Esophagus mucosa (tissue), 1 donor: ENCODE results near the gene FOXP2. TPM values are rescaled to one million over a fixed set of nuclear protein-coding genes. Genes with fewer than 3 reads are reported as not detected.
"Not testable (repeated sequence)": the region's sequence is repeated elsewhere in the genome, so short reads cannot be mapped to it uniquely, and the experiment has no call there.

ENCODE experiments used
- ATAC-seq: fragments of 200-7000 bp; cut with Tn5 transposase; one replicate; pipeline ENCODE4 v1.9.1; 2020
- total RNA-seq: library from RNA; stranded (reverse); gene quantifications from one replicate; pipeline ENCODE4 v1.2.4, GENCODE V29; 2023
- donor health status: DM: yes; HTN: yes; CAD: no.

FOXP2 gene
- total RNA-seq, 1 donor from 2014 or later = 5.0 TPM

DNA sequence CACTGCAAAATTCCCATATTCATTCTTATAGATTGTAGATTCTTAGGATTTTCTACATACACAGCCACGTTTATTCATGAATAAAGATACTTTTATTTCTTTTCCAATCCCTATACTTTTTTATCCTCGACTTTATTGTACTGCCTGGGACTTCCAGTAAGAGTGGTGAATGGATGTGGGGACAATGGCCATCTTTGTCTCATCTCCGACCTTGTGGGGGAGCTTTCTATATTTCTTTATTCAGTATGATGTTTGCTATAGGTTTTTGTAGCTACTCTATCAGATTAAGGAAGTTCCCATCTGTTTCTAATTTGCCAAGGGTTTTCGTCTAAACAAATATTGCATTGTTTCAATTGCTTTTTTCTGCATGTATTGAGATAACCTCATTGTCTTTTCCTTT, 184.3 kb downstream of the FOXP2 start:
- no peak for ATAC-seq

DNA sequence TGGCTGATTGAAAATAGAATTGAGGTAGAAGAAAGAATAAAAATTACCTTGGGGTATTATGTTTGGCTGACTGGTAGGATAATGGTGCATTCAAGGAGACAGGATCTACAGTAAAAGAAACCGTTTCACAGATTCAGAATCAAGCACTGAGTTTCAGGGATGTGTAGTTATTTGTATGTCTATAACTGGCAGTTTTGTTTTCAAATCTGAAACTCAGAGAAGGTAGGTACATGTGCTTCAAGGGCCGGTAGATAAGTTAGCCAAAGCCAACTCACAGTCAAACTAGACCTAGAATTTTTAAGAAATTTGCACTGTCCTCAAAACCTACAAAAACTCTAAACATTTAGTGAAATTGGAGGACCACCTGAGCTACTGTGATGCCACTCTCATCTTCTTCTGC, 191.5 kb downstream of the FOXP2 start:
- no peak for ATAC-seq

DNA sequence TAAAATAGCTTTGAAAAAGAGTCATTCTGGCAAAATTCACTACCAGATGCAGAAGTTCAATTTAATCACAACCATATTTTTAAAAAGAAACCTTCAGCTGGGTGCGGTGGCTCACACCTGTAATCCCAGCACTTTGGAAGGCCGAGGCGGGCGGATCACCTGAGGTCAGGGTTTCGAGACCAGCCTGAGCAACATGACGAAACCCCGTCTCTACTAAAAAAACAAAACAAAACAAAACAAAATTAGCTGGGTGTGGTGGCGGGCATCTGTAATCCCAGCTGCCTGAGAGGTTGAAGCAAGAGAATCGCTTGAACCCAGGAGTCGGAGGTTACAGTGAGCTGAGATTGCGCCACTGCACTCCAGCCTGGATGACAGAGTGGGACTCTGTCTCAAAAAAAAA, 194.2 kb downstream of the FOXP2 start:
- not testable (repeated sequence) for ATAC-seq

DNA sequence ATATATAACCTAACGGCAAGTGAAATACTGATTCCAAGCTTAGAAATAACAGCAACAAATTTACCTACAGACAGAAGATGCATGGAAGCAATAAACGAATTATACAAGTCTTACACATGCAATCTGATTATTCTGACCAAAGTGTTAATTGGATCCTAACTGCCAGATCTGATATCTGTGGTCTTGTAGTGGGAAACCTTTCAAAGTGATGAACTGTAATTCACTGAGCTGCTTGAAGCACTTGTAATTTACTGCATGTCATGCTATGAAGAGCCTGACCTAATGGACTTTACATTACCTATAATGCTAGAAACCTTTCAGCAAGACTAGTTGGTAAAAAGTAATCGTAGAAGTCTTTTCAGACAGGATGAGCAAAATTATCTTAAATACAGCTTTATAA, 205.6 kb downstream of the FOXP2 start:
- no peak for ATAC-seq

DNA sequence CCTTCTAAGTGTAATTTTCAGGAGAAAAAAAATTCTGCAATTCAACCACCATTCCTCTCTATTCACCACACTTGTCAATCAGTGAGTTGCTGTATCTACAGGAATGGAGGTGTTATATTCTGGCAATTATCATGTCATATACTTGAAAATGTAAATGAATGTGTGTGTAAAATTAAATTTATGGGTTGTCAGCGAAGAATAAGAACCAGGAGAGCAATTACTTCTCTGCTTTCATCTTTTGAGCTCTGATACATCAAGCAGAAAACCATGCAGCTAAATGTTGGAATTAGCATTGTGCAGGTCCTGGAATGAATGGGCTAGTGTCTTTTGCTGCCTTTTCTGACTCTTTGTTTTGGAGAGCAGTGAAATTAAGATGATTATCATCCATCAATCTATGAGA, 207.6 kb downstream of the FOXP2 start:
- no peak for ATAC-seq

DNA sequence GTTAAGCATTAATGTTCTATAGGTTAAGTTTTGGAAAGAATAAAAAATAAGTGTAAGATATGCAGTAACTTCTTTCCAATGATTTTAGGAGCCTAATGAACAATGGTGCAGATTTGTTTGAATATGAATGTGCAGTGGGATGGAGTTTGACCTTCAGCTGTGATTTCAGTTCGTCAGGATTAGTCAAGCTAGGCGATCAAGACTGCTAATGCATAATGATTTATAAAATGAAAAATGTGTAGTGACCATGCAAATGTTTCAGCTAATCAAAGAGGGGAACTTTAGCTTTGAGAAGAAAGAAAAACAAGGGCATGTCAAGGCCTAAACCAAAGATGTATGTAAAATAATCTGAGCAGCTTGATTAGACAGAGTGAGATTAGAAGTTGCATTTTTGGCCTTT, 208.5 kb downstream of the FOXP2 start:
- ATAC-seq = no peak

DNA sequence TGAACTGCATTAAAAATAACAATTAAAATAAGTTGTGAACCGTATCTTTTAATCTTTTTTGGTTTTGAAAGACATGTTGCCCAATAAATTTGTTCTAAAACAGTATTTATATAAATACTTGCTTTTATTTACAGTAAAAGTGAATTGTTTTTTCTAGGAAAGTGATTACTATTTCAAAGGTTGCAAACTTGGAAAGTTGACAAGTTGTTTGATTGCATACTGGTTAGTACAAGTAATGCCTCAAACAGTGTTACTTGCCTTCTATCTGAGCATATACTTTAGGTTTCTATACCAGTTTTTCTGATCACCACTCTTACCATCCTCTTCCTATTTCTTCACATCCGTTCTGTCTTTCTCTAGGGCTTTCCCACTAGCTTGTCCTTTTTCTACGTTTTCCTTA, 212.6 kb downstream of the FOXP2 start:
- no peak for ATAC-seq

DNA sequence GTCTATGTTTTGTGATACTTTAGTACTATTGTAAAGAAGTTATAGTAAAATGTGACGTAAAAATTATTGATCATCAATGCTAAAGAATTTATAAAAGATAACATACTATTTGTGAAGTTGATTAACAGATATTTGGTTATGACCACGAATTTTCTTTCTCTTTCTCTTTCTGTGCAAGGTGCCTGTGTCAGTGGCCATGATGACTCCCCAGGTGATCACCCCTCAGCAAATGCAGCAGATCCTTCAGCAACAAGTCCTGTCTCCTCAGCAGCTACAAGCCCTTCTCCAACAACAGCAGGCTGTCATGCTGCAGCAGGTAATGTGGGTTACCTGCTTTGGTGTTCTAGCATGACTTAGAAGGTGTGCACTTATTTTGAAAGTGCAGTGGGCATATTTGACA, 213.7 kb downstream of the FOXP2 start:
- no peak for ATAC-seq

DNA sequence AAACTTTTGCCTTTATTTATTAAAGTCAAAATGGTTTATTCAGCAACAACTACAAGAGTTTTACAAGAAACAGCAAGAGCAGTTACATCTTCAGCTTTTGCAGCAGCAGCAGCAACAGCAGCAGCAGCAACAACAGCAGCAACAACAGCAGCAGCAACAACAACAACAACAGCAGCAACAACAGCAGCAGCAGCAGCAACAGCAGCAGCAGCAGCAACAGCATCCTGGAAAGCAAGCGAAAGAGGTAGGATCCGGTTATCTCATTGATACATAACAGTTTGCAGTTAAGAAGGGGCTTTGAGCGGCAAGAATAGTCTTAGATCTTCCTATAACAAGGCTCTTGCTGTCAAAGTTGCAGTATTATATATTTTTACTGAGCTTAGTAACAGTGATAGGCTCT, 215.1 kb downstream of the FOXP2 start:
- ATAC-seq = no peak

DNA sequence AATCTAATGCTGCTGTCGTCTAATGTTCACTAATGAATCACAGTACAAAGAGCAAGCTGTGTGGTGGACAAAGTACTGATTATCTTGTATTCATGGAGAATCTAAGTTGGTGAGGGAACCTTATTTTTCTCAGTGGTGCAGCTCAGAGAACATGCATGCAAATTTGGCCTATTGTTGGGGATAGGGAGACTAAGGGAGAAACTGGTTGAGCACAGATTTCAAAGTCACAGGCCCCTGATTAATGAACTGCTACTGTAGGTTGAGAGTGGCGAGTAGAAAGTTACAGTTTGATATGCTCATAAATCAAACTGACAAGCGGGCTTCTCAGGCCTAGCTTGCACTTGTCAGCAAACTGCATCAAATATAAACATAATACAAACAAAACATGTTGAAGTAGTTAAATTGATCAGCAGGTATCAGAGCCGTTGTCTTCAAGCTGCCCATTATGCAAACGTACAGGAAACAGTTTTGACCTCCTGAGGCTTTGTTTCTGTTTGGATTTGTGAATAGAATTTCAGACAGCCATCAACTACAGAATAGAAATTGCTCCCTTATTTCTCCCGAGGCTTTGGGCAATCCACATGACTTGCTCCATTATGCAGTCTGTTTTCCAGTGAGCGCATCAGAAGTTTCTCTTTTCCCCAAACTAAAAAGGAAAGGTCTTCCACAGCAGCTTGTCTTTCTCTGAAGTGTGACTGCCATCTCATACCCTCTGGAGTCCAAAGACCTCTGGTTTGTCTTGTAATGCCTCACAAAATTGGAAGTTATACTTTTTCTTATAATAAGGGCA, 215.8 kb downstream of the FOXP2 start:
- no peak for ATAC-seq

DNA sequence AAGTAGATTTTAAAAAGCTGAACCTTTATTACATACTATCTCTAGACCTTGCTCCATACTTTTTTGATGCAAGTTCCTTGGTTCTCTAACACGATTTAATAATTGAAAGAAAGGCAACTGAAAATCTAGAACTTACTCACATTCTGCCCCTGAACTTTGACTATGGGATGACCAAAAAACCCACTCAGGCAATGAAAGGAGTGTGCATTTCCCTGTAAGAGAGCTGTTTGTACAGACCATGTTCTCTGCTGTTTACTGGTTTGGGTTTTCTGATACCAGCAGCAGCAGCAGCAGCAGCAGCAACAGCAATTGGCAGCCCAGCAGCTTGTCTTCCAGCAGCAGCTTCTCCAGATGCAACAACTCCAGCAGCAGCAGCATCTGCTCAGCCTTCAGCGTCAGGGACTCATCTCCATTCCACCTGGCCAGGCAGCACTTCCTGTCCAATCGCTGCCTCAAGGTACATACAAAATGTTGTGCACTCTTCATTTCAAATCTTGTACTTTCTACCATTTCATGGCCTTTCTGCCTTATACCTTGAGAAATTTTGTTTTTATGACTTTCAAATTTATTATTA, 216.7 kb downstream of the FOXP2 start:
- ATAC-seq = no peak

DNA sequence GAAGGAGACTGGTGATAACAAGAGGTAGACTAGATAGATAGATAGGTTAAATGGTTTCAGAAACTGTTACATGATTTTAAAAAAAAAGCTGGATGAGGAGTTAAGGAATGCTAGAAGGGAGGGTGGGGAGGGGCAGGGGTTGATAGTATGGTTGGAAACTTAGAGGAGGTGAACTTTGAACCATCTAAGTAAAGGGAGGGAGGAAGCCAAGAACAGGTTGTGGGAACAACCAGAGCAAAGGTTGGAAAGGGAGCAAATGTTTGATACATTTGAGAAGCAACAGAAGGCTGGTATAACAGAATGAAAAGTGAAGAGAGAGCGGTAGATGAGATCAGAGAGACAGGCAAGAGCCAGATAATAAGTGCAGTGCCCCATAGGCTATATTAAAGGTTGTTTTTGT, 224.8 kb downstream of the FOXP2 start:
- ATAC-seq = no peak

DNA sequence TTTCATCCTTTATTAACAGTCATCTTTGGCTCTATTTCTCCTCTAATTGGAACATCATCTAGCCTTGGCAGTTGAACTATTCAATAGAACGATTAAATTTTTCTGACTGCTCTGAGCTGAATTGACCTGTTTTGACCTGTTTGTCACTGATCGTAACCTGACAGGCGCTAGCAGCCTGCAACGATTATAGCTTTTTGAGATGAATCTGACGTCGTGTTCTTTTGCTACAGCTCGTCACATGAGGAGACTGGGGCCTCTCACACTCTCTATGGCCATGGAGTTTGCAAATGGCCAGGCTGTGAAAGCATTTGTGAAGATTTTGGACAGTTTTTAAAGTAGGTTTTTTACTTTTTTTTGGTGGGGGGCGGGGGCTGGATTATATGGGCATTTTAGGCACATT, 229.8 kb downstream of the FOXP2 start:
- no peak for ATAC-seq

DNA sequence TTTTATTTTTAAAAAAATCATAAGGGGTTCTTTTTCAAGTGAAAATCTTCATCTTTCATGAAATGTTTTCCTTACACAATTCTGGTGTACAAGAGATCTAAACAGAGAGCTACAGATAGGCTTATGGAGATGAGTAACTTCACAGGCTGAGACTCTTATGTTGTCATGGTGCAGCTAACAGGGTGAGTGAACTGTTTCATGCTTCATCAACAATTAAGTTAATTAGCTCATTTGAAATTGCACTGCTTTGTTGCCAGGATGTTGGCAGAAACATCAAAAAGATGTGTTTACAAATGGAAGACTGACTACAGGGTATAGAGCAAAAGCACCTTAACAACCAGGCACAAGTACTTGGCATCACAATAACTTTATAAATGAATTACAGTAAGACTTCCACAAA, 230.8 kb downstream of the FOXP2 start:
- no peak for ATAC-seq

DNA sequence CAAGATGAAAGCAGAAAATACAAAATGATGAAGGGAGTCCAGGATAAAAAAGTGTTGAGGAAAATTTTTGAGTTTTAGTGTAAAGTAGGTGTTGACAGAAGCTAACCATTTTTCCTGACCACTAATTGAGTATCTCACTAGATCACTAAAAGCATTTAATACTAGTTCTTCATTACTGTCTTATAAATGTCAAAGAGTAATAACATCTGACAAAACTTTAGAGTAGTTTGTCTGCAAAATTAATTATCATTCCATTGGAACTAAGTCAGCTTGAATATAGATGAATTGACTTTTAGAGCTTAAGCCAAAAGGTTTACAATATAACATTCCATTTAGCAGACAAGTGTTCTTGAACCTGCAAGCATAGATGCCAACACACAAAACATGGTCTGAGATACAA, 232.9 kb downstream of the FOXP2 start:
- ATAC-seq = no peak

DNA sequence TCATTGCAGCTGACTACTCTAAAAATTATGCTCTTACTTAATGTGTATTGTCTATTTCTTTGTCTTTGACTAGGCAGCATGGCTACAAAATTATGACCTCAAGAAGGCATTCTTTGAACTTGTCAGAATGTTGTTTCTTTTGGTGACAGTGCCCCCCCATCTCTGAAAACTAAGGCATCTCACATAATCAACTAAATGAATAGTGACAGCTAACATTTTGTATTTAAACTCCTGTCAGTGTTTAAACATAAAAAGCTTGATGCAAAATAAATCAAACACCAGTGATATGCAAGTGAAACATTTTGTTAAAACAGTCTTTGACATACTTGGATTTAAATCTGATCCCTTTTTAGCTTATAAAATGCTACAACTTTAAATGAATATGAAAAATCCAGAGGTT, 233.5 kb downstream of the FOXP2 start:
- ATAC-seq = no peak

DNA sequence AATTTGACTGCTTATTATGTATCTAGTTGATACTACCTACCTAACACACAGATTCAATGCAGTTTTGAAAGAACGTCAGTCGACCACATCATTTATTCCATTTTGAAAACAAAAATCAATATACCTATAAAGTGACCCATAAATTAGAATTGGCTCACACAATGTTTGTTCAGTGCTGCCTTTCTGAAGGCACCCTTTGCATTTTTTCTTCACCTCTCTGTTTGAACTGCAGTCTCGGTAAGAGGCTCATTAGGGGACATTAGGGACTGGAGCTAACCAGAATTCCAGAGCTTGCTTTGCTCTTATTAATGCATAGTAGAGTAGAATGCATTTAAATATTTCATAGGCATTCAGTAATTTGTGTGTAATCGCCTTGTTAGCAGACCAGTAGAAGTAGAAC, 234.1 kb downstream of the FOXP2 start:
- ATAC-seq = no peak

DNA sequence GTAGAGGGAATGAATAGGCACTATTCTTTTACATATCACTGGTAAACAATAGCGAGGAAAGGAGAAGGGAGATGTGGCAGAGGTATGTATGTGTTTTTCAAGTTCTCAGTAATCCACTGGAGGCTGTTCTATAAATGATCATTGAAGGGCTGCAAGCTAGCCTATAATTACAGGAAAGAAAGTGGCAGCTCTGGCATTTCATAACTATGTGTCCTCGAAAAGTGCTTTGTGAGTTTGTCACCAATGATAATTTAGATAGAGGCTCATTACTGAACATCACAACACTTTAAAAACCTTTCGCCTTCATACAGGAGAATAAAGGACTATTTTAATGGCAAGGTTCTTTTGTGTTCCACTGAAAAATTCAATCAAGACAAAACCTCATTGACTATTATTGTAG, 235.1 kb downstream of the FOXP2 start:
- no peak for ATAC-seq

DNA sequence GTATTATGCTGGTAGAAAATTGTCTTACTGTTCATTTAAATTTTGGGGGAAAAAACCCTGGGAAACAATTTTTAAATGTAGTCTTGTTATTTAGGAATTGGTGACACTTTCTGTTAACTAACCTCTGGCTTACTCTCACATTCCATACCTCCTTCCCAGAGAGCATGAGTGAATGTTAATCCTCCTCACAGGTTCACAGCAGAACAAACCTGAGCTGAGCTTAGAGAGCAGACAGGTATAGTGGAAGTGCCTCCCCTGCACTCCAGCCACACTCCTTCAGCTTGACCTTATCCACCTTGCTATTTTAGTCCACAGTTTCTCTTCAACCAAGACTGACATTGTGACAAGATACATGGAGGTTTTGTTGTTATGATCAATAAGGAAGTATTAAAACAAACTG, 235.9 kb downstream of the FOXP2 start:
- ATAC-seq = no peak

DNA sequence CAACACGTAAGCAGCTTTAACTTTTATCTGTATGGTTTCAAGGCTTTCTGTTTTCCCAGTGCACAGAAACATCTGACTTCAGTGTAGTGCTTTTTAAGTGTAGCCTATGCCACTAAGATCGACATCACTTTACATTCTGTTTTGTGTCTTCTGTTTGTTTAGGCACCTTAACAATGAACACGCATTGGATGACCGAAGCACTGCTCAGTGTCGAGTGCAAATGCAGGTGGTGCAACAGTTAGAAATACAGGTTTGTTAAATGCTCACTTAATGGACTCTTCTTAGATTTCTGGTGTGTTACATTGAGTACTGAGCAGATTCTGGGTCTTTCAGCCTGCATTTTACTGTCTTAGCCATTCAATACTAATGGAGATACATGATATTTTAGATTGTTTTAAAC, 237.4 kb downstream of the FOXP2 start:
- no peak for ATAC-seq

DNA sequence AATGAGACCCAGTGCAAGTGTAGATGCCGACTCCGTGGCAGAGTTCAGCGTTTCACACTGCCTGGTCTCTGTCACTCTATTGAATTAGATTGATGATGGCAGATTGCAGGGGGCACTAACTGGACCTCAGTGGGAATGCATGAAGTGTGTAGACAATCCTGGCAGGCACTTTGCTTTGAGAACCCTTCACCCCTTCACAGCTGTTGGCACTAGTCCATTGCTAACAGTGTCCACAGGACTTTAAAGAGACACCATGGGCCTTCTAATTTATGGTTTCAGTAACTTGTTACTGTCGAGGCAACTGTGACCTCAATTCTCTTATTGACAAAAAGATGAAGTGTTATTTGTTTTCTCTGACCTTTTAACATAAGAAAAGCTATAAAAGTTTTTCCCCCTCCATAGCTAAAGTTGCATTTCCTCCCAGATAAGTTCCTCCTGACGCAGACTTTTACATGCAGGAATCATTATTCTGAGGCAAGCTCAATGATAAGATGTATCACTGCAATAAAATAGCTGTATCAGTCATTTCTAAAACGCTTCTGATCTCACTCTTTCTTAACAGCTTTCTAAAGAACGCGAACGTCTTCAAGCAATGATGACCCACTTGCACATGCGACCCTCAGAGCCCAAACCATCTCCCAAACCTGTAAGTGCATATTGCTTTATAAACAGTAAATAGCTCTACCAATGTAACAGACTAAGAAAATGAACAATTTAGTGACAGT, 238.9 kb downstream of the FOXP2 start:
- ATAC-seq = no peak

DNA sequence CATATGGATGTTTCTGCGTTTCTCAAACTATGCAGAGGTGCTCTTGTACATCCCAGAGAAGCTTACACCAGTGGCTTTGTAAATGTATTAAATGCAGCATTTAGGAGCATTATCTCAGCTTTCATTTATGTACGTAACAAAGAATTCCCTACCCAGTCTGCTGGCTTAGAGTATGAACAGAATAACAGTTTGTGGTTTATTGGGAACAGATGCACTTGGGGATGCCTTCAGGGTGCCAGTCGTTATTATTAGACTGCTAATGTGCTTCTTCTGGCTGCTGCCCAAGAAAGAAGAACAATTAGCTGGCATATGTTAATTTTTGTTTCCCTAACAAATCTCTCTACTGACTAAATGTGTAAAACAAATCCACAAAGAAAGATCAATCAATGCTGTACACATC, 241.9 kb downstream of the FOXP2 start:
- ATAC-seq = no peak

DNA sequence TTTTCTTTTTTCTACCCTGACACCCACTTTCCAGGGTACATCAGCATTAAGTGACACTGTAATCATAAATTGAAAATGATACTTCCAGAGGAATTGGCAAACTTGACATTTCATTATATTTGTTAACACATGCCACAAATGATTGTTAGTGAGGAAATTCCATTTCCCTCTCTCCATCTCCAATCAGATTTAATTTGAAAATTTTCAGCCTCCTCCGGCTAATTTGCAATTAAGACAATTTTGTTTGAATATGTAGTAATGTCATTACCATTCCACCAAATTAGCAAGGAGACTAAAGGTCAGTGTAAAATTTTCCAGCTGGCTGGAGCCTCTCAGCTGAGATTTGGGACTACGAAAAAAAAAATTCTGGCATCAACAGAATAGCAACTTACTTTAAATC, 242.7 kb downstream of the FOXP2 start:
- ATAC-seq = no peak

DNA sequence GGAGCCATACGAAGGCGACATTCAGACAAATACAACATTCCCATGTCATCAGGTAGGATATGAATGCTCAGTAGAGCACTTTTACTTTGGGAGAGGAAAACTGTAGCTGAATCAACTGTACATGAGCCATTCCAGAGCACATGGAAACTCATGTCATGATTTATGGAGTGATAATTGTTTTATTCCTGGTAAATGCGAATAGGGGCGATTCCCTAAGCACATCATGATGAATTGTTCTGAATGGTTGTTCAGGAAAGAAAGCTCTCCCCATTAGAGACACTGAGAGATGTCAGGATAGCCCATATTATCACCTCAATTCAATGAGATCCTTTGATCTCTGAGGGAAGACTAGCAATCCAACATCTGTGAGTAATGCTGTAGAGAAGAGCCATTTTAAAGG, 243.6 kb downstream of the FOXP2 start:
- ATAC-seq = no peak
